ENCODE data around the gene ADAM17.
A peak's percentile ranks its signal among the peaks of the same experiment; 100 is the strongest.
"Not testable (repeated sequence)": the region's sequence is repeated elsewhere in the genome, so short reads cannot be mapped to it uniquely, and the experiment has no call there.

ADAM17 gene

DNA sequence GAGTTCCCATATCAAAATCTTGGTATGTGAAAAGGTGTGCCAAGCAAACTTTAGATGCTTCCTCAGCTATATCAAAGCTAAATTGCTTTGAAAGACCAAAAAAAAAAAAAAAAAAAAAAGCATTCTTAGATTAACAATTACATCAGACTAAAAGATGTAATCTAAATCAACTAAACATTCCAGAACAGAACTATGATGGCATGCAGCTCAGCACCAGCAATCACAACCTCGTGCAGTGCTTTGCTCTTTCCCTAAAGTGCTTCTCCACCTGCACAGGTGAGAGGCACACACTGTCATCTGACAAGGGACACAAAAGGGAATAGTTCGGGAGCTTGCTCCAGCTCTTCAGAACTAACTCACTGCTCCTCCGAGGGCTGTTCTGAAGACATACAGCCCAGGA is 37.5 kb downstream of the ADAM17 start:
- DNase-seq, result no peak

DNA sequence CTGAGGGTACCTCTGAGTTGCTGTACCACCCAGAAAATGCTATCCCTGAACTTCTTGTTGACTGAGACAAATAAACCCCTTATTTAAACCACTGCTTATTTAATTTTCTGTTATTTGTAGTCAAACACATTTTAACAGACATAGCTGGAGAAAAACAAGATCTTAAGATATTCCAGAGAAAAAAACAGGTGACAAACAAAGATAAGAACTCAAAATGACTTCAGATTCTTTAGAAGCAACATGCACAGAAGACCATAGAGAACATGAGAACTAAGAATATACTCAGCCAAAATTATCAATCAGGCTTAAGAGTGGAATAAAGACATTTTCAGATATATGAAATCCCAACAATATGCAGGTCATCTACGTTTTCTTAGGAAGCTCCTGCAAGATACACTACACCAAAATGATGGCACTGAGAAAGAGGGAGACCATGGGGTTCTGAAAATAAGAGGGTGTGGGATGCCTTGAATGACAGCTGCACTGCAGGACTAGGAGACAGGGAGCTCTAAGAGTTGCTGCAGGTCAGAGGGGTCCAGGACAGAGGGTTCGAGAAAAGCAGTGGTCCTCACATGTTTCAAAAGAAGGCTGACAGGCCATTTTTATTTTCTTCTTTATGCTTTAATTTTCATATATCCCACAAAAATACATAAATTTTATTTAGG is 38.4 kb downstream of the ADAM17 start:
- DNase-seq, result no peak

DNA sequence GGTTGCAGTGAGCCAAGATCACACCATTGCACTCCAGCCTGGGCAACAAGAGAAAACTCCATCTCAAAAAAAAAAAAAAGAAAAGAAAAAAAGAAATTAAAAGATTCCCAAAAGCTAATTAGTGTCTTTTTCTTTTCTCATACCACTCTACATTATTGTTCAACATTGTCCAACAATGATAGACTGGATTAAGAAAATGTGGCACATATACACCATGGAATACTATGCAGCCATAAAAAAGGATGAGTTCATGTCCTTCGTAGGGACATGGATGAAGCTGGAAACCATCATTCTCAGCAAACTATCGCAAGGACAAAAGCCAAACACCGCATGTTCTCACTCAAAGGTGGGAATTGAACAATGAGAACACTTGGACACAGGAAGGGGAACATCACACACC is 41.7 kb downstream of the ADAM17 start:
- DNase-seq, result not testable (repeated sequence)

DNA sequence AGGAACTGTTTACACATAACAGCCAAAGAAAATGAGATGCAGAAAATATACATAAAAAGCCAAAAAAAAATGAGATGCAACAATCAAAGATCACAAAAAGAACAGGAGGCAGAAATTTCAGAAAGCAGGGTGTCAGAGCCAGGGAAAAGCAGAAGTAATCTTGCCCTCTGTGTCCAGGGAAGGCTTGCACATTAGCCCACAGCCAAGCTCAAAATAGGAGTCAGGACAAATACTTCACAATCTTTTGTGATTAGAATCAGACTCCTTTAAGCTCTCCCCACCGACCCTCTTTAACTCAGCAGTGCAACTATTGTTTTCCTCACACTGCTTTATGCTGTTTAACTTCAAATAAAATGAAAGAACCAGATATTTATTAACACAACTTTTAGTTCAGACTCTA is 46.7 kb downstream of the ADAM17 start:
- no peak for DNase-seq

DNA sequence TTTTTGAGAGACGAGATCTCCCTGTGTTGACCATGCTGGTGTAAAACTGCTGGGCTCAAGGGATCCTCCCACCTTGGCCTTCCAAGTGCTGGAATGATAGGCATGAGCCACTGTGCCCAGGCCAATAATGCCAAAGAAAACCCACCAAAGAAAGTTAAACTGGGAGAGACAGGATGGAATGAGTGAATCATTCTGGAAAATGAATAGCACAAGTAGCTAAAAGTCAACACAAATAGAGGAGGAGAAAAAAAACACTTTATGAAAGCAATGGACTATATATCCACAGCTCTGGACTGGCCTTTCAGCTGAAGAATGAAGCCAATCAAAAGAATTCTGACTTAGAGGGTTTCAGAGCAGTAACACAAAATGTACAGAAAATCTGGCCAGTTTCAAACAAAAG is 57.4 kb downstream of the ADAM17 start:
- no peak for DNase-seq

DNA sequence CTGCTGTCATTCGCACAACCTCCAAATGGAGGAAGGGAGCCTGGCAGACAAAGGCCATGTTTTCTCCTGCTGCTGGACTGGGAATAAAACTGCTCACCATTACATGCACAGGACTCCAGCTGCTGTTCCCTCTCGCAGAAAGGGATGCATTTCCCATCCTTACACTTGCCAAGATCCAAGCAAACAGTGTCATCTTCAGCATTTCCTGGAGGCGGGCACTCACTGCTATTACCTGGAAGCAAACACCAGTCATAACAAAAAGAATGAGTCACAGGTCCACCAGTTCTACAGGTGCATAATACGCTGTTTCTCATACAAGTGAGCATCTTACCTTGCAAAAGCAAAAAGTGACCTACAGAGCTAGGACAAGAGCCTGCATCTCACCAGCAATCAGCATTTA is 58.6 kb downstream of the ADAM17 start:
- DNase-seq, result no peak

DNA sequence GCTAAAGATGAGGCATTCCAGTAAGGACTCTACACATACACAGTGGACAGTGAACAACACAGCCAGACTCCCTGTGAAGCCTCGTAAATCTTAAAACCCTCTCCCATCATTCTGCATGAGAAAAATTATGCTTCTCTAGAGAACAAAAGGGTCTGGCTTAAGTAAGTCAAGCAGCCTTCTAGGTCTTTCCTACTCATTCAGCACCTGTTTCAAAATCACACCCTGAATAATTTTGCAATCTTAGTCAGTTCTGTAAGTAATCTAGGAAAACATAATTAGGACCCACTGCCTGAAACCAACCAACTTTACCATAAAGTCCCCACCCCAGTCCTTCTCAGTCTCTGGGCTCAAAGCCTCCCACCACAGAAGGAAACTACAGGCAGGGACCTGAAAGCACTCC is 61.5 kb downstream of the ADAM17 start:
- DNase-seq, result no peak

DNA sequence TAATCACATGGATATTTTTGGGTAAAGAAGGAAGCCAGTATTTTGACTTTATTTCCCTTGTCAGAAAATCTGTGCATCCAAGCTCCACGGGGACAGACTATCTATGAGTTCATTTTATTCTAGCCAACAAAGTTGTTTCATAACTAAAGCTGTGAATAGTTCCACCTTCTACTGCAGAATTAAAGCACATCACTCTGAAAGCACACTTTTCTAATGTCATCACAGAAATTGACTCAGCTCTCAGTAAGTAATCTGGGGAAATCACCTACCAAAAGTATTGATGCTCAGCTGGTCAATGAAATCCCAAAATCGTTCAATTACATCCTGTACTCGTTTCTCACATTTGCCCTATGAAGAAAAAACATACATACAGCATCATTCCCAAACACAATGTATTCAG is 62.2 kb downstream of the ADAM17 start:
- no peak for DNase-seq

DNA sequence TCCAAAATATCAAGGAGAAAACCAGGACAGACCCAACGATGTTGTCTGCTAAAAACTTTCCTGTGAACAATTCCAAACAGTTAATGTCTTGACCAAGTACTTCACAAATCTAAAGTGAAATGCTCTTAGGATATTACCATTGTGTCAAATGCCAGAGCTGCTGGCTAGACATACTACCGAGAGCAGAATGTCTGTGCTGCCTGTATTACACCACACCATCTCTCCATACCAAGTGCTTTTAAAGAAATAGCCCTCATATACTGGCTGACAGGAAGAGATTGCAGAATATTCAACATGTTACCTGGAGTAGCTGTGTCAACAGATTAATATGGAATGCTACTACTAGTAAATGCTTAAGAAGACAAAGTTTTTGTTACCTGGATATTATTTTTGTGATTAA is 62.7 kb downstream of the ADAM17 start:
- no peak for DNase-seq

DNA sequence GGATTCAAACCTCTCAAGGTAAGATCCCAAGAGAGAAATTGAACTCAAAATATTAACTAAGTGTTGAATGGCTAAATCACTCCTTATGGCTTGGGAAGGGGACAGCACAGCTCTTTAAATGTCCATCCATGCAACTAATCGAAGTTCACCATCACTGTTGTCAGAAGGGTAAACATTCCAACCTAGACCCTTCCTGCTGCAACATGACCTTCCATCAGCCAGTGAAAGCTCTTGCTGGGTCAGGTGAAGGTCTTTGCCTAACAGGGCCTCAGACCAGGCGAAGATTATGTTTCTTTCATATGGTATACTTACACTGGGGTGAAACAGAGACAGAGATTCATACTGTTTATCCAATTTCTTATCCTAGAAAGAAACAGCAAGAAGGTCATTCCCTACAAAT is 64.8 kb downstream of the ADAM17 start:
- no peak for DNase-seq

DNA sequence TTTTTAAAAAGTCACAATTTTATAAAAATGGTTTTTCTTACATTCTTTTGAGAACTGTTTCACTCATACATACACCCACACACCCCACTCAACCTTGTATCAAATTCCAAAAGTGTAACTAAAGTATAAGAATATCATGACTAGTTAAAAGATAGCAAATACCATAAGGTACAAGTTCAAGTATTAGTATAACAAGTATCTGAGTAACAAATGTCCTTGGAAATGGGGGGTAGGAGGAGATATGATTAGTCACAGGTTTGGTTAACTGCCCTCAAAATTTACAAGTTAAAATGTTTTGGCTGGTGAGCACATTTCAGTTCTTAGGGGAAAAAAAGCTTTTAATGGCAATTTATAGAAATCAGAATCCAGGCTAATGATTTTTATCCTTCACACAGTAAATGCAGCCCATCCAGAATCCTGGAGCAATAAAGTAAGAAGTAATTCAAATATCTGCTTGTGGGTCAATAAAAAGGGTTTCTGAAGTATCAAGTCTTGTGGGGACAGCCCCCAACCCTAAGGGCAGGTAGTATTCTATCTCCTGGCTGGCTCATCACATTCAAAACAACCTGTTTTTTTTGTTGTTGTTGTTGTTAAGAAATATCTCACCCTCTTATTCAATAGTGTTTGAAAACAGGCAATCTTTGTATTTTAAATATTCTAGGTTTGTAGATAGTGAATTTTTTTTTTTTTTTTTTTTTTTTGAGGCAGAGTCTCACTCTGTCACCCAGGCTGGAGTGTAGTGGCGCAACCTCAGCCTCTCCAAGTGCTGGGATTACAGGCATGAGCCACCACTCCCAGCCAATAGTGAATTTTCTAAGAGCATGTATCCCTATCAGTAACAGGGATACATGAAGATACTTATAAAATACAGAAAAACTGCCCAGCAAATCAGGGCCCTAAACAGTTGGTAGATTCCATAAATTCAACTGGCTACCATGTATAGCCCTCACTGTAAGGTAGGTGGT is 66.8 kb downstream of the ADAM17 start:
- DNase-seq, result no peak

DNA sequence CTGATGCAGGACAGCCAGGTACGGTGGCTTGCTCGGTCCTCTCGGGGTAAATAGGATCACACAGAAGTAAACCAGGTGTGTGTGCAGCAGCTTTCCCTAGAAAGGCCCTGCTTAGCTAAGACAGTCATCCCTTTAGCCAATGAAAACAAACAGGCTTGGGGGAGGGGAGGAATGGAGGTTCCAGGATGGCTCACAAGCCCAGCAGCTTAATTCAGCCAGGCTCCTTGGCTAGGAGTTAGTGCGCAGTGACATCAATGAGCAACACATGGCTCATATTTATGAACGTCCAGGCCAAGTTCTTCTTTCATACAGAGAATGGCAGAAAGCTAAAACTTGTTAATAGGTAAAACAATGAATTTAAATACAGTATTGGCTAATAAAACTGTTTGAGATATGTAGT is 71.1 kb downstream of the ADAM17 start:
- no peak for DNase-seq

DNA sequence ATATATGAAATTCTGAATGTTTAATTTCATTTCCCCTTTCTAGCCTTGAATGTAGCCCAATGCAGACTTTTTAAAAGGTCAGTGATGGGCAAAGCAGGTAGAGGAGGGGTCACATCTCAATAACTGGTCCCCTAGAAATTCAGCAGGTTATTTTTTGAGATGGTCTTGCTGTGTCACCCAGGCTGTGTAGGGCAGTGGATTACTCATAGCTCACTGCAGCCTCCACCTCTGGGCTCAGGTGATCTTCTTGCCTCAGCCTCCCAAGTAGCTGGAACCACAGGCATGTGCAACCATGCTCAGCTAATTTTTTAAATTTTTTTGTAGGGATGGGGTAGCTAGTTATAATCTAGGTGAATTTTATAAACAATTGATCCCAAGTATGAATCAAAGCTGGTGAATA is 72.5 kb downstream of the ADAM17 start:
- no peak for DNase-seq

DNA sequence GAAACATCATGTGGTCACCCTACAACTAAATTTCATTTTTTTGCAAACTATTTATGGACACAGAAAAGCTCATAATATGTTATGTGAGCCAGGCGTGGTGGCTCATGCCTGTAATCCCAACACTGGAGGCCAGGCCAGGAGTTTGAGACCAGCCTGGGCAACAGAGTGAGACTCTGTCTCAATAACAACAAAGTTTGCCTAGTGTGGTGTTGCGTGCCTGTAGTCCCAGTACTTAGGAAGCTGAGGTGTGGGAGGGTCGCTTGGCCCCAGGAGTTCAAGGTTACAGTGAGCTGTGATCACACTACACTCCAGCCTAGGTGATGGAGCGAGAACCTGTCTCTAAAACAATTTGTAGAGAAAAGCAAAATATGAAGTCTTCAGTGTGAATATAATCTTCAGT is 75.5 kb downstream of the ADAM17 start:
- DNase-seq, result no peak

DNA sequence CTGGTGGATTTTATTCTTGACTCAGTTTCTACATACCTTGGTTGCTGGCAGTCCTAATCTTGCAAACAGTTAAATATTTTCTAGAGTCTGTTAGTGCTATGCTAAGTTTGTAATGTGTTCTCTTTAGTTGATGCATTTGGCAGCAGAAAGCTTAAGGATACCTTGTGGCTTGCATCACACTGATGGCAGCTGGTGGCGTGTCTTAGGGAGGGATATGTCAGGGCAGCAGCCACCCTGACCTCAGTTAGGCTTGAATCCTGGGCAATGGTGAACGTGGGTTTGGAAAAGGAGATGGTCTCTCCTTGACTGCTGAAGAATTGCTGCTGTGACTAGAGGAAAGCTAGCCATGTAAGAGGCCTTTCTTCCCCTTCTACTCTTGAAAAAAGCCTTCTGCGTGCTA is 77.1 kb downstream of the ADAM17 start:
- no peak for DNase-seq

DNA sequence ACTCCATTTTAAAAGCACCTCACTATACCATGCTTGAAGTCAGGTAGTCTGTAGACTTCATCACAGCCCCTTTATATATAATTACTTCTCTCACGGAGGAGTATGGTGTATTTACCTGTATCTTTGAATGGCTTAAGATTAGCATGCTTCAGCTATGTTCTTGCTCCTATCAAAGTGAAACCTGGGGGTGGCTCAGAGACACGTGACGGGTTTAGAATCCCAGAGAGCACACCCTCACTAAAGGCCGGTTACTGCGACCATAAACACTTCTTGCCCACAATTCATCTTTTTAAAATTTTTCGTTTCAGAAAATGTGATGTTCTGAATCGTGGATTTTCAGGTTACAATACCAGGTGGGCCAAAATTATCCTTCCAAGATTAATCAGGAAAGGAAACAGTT is 77.7 kb downstream of the ADAM17 start:
- DNase-seq, result no peak

DNA sequence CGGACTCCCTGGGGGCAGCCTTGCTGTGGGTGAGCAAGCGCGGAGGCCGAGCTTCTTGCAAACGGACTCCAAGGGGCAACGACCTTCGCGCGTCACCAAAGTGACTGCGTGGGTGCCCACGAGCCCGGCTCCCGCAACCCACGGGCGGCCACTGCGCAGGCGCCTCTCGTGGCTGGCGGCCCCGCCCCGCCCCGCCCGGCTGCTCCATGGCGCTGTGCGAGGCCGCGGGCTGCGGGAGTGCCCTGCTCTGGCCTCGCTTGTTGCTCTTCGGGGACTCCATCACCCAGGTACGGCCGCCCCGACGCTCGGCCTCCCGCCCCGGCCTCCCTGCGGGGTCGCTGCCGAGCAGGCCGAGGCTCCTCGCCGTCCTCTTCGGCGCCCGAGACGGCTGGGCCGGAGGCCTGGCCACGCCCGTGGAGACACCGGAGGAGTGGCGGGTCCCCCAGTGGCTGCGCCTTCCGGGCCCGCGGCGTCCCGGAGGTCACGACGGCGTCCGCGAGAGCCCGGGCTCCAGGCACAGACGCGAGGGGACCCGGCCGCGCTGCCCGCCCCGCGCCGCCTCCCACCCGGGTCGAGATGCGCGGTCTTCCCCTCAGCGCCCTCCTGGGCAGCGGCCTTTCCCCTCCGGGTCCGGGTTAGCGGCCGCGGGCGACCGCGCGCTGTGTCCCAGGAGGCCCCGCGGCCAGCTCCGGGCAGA is 81.1 kb downstream of the ADAM17 start, which contains the start of gene IAH1:
IAH1 (plus strand) TSS at position 191 of the 697 bp plus-strand sequence; CDS start at position 207, 16 bp downstream.
- DNase-seq, result peak; percentile 76

DNA sequence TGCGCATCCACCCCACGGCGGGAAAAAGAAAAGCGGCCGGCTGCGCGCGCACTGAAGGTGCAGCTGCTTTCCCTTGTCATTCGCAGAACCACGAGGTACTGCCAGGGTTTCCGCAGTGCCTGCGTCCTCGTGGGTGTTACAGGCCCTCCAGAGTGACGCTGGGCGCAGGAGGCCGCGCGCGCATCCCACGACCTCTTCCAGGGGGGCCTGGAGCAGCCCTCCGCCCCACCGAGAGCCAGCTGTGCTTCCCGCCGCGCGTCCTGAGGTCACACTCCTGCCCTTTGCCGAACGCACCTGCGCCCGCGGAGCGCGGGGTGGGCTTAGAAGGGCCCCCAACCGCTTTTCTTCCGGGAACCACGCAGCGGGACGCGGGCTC is 81.7 kb downstream of the ADAM17 start:
- DNase-seq, result peak; percentile 56

DNA sequence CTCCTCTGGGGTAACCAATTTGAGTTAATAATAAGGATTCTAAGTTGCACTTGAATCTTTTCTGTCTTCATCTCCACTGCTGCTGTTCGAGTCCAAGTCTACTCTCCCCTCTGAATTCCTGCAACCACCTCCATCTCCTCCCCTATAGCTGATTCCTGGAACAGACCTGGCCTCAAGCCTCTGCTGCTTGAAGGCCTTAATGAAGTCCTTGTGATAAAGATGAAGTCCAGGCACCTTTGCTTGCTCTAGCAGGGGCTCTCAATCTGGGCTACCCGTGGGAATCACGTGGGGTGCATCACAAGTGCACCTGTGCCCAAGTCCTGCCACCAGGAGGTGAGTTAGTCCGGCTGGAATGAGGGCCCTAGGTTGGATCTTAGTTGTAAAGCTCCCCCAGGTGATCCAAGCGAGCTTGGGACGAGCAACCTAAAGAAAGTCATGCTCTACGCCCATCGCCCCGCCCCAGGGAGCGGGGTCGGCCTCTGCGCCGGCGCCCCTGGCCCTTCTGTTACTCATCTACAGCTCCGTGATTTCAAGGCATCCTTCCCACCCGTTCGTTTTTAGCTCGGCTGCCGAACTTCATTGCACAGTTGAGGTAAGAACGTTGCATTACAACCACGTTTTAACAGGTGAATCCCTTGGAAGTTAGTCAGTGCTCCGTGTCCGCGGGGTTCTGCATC is 82.2 kb downstream of the ADAM17 start:
- no peak for DNase-seq

DNA sequence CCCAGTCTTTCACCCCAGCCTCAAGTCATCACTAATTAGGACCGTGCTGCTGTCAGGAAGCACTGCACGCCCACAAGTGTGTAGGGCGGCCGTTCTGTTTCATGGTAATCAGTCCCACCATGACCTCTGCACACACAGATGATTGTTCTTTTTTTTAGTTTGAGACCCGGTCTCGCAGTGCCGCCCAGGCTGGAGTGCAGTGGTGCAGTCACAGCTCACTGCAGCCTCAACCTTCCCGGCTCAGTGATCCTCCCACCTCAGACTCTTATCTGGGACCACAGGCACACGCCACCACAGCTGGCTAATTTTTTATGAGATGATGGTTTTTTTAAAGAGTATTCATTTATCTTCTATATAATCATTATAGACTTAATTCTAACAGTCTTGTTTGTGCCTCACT is 83.1 kb downstream of the ADAM17 start:
- no peak for DNase-seq

DNA sequence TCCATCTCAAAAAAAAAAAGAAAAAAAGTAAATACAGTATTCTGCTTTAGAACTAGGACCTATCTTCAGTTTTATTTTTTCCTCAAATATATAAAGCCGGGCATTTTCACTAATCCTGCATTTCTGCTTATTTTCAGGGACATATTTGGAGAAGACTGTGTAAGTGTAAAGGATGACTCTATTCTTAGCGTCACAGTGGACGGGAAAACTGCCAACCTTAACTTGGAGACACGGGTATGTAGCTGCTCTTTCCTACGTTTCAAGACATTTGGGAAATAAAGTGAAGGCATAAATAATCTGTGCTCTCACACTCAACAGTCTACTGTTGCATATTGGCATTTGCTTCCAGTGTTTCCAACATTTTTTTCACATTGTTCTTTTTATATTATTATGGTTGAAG is 84.4 kb downstream of the ADAM17 start:
- DNase-seq, result no peak

DNA sequence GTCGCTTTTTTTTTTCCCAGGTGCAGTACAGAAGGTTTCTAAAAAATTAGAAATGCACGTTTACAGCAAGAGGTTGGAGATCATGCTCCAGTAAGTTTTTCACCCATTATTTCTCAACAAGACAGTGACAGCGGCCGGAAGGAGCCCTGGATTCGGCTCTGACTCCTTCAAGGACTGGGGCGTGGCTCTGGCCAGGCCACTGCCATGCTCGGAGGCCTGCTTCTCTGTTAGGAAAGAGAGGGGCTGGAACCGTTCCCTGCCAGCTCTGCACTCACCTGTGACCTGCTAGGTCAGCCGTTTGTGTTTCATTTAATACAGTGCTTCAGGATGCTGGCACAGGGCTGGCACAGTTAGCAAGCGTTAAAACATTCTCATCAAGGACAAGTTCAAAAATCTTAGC is 87.9 kb downstream of the ADAM17 start:
- no peak for DNase-seq

DNA sequence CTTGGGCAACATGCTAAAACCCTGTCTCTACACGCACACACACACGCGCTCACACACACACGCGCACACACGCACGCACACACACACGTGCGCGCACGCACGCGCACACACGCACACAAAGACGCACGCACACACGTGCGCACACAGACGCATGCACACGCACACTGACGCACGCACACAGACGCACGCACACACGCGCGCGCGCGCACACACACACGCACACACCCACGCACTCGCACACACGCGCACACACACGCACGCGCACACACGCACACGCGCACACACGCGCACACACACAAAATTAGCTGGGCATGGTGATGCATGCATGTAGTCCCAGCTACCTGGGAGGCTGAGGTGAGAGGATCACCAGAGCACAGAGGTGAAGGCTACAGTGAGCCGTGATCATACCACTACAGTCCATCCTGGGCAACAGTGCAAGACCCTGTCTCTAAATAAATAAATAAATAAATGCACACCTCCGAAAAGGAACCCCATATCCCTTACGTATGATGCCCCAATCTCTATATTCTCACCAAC is 89.4 kb downstream of the ADAM17 start:
- DNase-seq, result no peak

All from stimulated activated CD4-positive, alpha-beta T cell treated with anti-CD3 and anti-CD28 coated beads, Interleukin-12 subunit alpha, Interleukin-12 subunit beta, amount 100 ng/mL, for 4 hours (primary cell).